Fibroblast of skin of left quadriceps (primary cell): ENCODE results near the gene FRMD1.

Experiments used
- DNase-seq, 2 experiments: peaks; one replicate each; pipeline ENCODE4 v3.0.0-alpha.2; 2013; ENCODE audit warnings: low read depth in 2 of 2

Gene FRMD1

GRCh38 chr6:168005796-168006195 is 73.2 kb downstream of the FRMD1 start:
- no peak for DNase-seq

- DNase-seq, result no peak
These were observed 74.1 kb downstream of the FRMD1 start for GRCh38 chr6:168004945-168005344.

GRCh38 chr6:168004023-168004422 is 75.0 kb downstream of the FRMD1 start:
- no peak for DNase-seq
